SU-DHL-6 (cell line): ENCODE data around the gene SELENOH.

Experiments
- CTCF ChIP-seq: fragments of 200-600 bp; sonication (generic); IDR thresholded peaks from one replicate; pipeline ENCODE4 v1.5.1; 2017; ENCODE audit warnings: antibody characterized with exemption, mild to moderate bottlenecking, low read length, moderate library complexity; ENCODE audit not compliant: insufficient read depth, poor library complexity, severe bottlenecking
- EZH2phosphoT487 ChIP-seq: fragments of 200-600 bp; sonication (generic), shearing (Covaris generic); conservative IDR thresholded peaks from 2 replicates; pipeline ENCODE4 v1.6.1; 2018; ENCODE audit warnings: mild to moderate bottlenecking, antibody characterized with exemption, low read length, moderate library complexity, mixed read lengths

DNA sequence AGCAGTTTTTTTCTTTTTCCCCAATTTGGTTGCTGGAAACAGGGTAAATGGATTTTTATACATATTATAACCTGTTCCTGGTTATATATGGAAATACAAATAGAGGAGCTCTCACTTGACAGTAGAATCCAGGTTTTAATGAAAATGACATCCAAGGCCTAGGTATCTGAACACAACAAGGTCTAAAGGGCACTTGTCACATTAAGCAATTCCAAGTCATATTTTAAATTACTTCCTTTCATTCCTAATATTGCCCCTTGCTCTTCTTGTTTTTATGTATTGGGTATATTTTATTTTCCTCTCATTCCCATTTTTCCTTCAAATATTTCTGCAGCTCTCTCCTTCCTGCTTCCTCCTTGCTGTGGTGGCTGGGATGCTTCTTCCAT lies 47.4 kb downstream of the SELENOH start:
- TF ChIP-seq EZH2phosphoT487 (no peak), CTCF (no peak)
